A673 (cell line): ENCODE results near the gene TLE4.

Source experiments
- EZH2 ChIP-seq: fragments of 200-600 bp; sonication (generic); IDR thresholded peaks from 2 replicates; pipeline ENCODE4 v1.6.1; 2017; ENCODE audit warnings: borderline replicate concordance, low read depth, mild to moderate bottlenecking, mixed read lengths, antibody characterized with exemption, low read length; ENCODE audit not compliant: poor library complexity, severe bottlenecking
- TF ChIP-seq, protein P1 (sequence below): fragments of 300-800, 200-600 bp; sonication (generic); conservative IDR thresholded peaks from 2 replicates; pipeline ENCODE4 v1.5.1; 2017; ENCODE audit warnings: low read depth, mild to moderate bottlenecking, antibody characterized with exemption, low read length, moderate library complexity, mixed read lengths

DNA sequence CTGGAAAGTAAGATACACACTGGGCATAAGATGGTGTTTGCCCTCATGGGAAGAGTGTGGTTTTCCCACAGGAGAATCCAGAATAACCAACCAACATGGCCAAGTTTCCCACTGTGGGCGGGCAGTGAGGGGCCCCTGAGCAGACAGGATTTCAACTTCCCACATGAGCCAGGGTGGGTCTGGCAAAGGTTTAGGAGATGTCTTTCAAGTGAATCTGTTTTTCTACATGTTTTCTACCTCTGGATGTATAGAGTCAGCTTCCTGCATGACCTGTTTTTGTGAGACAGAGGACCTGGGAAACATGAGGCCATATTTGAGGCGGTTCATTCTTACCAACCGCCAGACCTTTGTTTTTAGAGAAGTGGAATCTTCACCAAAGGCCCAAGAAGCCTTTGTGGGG lies 100.5 kb downstream of the TLE4 start:
- TF ChIP-seq, protein P1, sequence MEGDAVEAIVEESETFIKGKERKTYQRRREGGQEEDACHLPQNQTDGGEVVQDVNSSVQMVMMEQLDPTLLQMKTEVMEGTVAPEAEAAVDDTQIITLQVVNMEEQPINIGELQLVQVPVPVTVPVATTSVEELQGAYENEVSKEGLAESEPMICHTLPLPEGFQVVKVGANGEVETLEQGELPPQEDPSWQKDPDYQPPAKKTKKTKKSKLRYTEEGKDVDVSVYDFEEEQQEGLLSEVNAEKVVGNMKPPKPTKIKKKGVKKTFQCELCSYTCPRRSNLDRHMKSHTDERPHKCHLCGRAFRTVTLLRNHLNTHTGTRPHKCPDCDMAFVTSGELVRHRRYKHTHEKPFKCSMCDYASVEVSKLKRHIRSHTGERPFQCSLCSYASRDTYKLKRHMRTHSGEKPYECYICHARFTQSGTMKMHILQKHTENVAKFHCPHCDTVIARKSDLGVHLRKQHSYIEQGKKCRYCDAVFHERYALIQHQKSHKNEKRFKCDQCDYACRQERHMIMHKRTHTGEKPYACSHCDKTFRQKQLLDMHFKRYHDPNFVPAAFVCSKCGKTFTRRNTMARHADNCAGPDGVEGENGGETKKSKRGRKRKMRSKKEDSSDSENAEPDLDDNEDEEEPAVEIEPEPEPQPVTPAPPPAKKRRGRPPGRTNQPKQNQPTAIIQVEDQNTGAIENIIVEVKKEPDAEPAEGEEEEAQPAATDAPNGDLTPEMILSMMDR, result no peak
- no peak for TF ChIP-seq EZH2
